NT2/D1 (cell line): ENCODE results near the gene UBE2U.
"Not testable (repeated sequence)": the region's sequence is repeated elsewhere in the genome, so short reads cannot be mapped to it uniquely, and the experiment has no call there.

Source experiments
- DNase-seq: peaks from one replicate; pipeline ENCODE4 v3.0.0-alpha.2; 2011; ENCODE audit warnings: low read depth, low spot score
- H3K27me3 ChIP-seq: 2 replicates; pipeline ENCODE4 v1.6.0; 2011; ENCODE audit warnings: mild to moderate bottlenecking; ENCODE audit not compliant: insufficient read length, insufficient read depth
- H3K36me3 ChIP-seq: 2 replicates; pipeline ENCODE4 v1.6.1; 2011; ENCODE audit warnings: mild to moderate bottlenecking, low read length, mixed read lengths; ENCODE audit not compliant: insufficient read depth, insufficient read length
- H3K4me1 ChIP-seq: 2 replicates; pipeline ENCODE4 v1.5.1; 2011; ENCODE audit not compliant: insufficient read depth, insufficient read length
- H3K4me3 ChIP-seq: 2 replicates; pipeline ENCODE4 v1.5.1; 2011; ENCODE audit warnings: low read depth; ENCODE audit not compliant: insufficient read length
- H3K9ac ChIP-seq: 2 replicates; pipeline ENCODE4 v1.6.0; 2011; ENCODE audit warnings: low read depth; ENCODE audit not compliant: insufficient read length
- H3K9me3 ChIP-seq: 2 replicates; pipeline ENCODE4 v1.5.1; 2011; ENCODE audit warnings: mild to moderate bottlenecking, low read length; ENCODE audit not compliant: insufficient read depth
- SUZ12 ChIP-seq: IDR thresholded peaks from 2 replicates; pipeline ENCODE4 v1.6.1; 2011; ENCODE audit not compliant: insufficient read length, insufficient read depth; ENCODE audit errors: extremely low read depth
- YY1 ChIP-seq: IDR thresholded peaks from 2 replicates; pipeline ENCODE4 v1.6.1; 2011; ENCODE audit not compliant: insufficient read length, insufficient read depth
- ZNF274 ChIP-seq: IDR thresholded peaks from 2 replicates; pipeline ENCODE4 v1.6.1; 2011; ENCODE audit warnings: mild to moderate bottlenecking, low read depth, low read length

Gene UBE2U

GRCh38 chr1:64240206-64240605 lies 36.8 kb downstream of the UBE2U start:
- H3K4me3 ChIP-seq: no peak overlapping the region
- H3K9ac ChIP-seq: no peak overlapping the region
- DNase-seq: no peak
- H3K36me3 ChIP-seq: no peaks in the 10 kb centered on the region
- H3K9me3 ChIP-seq: no peaks in the 10 kb centered on the region
- no peaks in the 10 kb centered on the region for H3K4me1 ChIP-seq
- TF ChIP-seq ZNF274 (no peak), YY1 (no peak), SUZ12 (no peak)
- H3K27me3 ChIP-seq: no peaks in the 10 kb centered on the region

GRCh38 chr1:64241069-64241468 lies 37.6 kb downstream of the UBE2U start:
- Histone ChIP-seq H3K9me3 (no peaks in the 10 kb centered on the region), H3K27me3 (no peaks in the 10 kb centered on the region), H3K4me1 (no peaks in the 10 kb centered on the region), H3K36me3 (no peaks in the 10 kb centered on the region), H3K4me3 (no peak overlapping the region), H3K9ac (no peak overlapping the region)
- TF ChIP-seq ZNF274: no peak
- TF ChIP-seq SUZ12: no peak
- TF ChIP-seq YY1: no peak
- no peak for DNase-seq

GRCh38 chr1:64242895-64243756 lies 39.7 kb downstream of the UBE2U start:
- Histone ChIP-seq H3K4me1 (no peaks in the 10 kb centered on the region), H3K27me3 (no peaks in the 10 kb centered on the region), H3K36me3 (no peaks in the 10 kb centered on the region), H3K9ac (no peak overlapping the region), H3K4me3 (no peak overlapping the region), H3K9me3 (no peaks in the 10 kb centered on the region)
- no peak for DNase-seq
- TF ChIP-seq YY1 (no peak), SUZ12 (no peak), ZNF274 (no peak)

GRCh38 chr1:64243757-64244080 lies 40.3 kb downstream of the UBE2U start:
- no peak for TF ChIP-seq ZNF274
- no peak for TF ChIP-seq YY1
- TF ChIP-seq SUZ12: no peak

GRCh38 chr1:64245495-64245894 lies 42.1 kb downstream of the UBE2U start:
- no peak overlapping the region for H3K4me3 ChIP-seq
- no peaks in the 10 kb centered on the region for H3K27me3 ChIP-seq
- no peaks in the 10 kb centered on the region for H3K9me3 ChIP-seq
- H3K9ac ChIP-seq: no peak overlapping the region
- TF ChIP-seq ZNF274 (no peak), YY1 (no peak), SUZ12 (no peak)
- H3K4me1 ChIP-seq: no peaks in the 10 kb centered on the region
- no peaks in the 10 kb centered on the region for H3K36me3 ChIP-seq
- no peak for DNase-seq

More at GRCh38 chr1:64243757-64244080, 40.3 kb downstream of the UBE2U start:
- Histone ChIP-seq H3K27me3 (no peaks in the 10 kb centered on the region), H3K9ac (no peak overlapping the region), H3K4me1 (no peaks in the 10 kb centered on the region), H3K36me3 (no peaks in the 10 kb centered on the region), H3K9me3 (no peaks in the 10 kb centered on the region), H3K4me3 (no peak overlapping the region)
- DNase-seq: no peak

- no peak overlapping the region for H3K4me3 ChIP-seq
- no peak for DNase-seq
- no peaks in the 10 kb centered on the region for H3K4me1 ChIP-seq
- no peaks in the 10 kb centered on the region for H3K9me3 ChIP-seq
- H3K9ac ChIP-seq: no peak overlapping the region
- H3K36me3 ChIP-seq: no peaks in the 10 kb centered on the region
- H3K27me3 ChIP-seq: no peaks in the 10 kb centered on the region
- TF ChIP-seq ZNF274: no peak
- TF ChIP-seq YY1: no peak
- no peak for TF ChIP-seq SUZ12
Observed at GRCh38 chr1:64246294-64246917, 43.0 kb downstream of the UBE2U start.

GRCh38 chr1:64248065-64248464 lies 44.6 kb downstream of the UBE2U start:
- Histone ChIP-seq H3K36me3 (no peaks in the 10 kb centered on the region), H3K9ac (no peak overlapping the region), H3K27me3 (no peaks in the 10 kb centered on the region), H3K4me3 (no peak overlapping the region), H3K4me1 (peaks cover 3% of the 10 kb centered on the region), H3K9me3 (no peaks in the 10 kb centered on the region)
- no peak for DNase-seq
- TF ChIP-seq YY1 (no peak), ZNF274 (no peak)

GRCh38 chr1:64250472-64250871 lies 47.0 kb downstream of the UBE2U start:
- DNase-seq, H3K27me3 ChIP-seq, H3K36me3 ChIP-seq, H3K9ac ChIP-seq, H3K4me1 ChIP-seq, H3K9me3 ChIP-seq, H3K4me3 ChIP-seq: not testable (repeated sequence)
